ENCODE measurements around the gene HNRNPAB.

The HNRNPAB gene

DNA sequence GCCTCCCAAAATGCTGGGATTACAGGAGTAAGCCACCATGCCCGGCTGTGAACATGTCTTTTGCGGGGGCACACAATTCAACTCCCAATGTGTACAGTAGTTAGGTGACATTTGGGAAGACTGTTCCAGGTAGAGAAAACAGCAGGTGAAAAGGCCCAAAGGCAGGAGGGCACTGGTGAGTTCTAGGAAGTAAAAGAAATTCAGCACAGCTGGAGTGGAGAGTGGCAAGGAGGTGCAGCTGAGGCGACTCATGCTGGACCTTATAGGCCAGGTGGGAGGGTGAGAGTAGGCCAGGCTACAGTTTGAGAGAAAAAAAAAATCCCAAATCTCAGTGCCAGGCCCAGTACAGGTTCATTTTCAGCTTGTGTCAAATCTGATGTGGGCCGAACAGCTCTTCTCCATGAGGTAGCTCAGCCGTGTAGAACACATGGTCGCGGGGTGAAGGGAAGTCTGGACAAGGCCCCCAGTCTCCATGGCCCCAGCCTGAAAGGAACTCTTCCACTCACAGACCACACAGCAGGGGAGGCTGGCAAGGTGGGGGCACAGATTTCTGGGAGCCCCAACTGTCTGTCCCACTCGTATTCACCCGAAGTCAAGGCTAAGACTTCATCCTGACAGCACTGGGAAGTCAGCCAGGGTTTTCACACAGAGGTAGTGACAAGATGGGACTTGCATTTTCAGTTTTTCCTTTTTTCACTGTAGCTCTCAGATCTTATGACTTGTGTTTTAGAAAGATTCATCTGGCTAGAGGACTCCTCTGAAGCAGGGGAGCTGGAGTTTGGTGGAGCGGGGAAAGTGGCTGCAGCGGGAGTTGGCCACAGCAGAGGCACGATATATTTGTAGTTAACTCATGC, 4.5 kb upstream of the HNRNPAB start:
- H3K4me3 ChIP-seq (ENCODE audit: low read depth, low read length), result no peak overlapping the region
- no peak for TF ChIP-seq CTCF (IDR thresholded peaks at IDR 0.05; ENCODE audit: insufficient read depth, low read length, missing control alignments)
- POLR2A ChIA-PET, result no interaction called here
- DNase-seq (ENCODE audit: low read depth, low spot score), result no peak
- CTCF ChIA-PET, result no interaction called here

- CTCF ChIA-PET, result interaction anchor here (0.8 kb wide), 1 partner anchor 125 kb away, joined by 3 read pairs; no protein-coding TSS in a partner anchor
- POLR2A ChIA-PET, result no interaction called here
- DNase-seq (ENCODE audit: low read depth, low spot score), result no peak
- no peak overlapping the region for H3K4me3 ChIP-seq (ENCODE audit: low read depth, low read length)
- TF ChIP-seq CTCF (IDR thresholded peaks at IDR 0.05; ENCODE audit: insufficient read depth, low read length, missing control alignments), result no peak
Observed at GRCh38 chr5:178201221-178201926, 3.0 kb upstream of the HNRNPAB start.

- H3K4me3 ChIP-seq (ENCODE audit: low read depth, low read length), result no peak overlapping the region
- POLR2A ChIA-PET, result no interaction called here
- no peak for TF ChIP-seq CTCF (IDR thresholded peaks at IDR 0.05; ENCODE audit: insufficient read depth, low read length, missing control alignments)
- CTCF ChIA-PET, result interaction anchor here (0.8 kb wide), 1 partner anchor 125 kb away, joined by 3 read pairs; no protein-coding TSS in a partner anchor
- no peak for DNase-seq (ENCODE audit: low read depth, low spot score)
Observed at GRCh38 chr5:178201927-178202235, 2.5 kb upstream of the HNRNPAB start.

- no peak overlapping the region for H3K4me3 ChIP-seq (ENCODE audit: low read depth, low read length)
- CTCF ChIA-PET, result no interaction called here
- TF ChIP-seq CTCF (IDR thresholded peaks at IDR 0.05; ENCODE audit: insufficient read depth, low read length, missing control alignments), result no peak
- DNase-seq (ENCODE audit: low read depth, low spot score), result no peak
- POLR2A ChIA-PET, result no interaction called here
Observed at GRCh38 chr5:178202541-178202940, 1.8 kb upstream of the HNRNPAB start.

DNA sequence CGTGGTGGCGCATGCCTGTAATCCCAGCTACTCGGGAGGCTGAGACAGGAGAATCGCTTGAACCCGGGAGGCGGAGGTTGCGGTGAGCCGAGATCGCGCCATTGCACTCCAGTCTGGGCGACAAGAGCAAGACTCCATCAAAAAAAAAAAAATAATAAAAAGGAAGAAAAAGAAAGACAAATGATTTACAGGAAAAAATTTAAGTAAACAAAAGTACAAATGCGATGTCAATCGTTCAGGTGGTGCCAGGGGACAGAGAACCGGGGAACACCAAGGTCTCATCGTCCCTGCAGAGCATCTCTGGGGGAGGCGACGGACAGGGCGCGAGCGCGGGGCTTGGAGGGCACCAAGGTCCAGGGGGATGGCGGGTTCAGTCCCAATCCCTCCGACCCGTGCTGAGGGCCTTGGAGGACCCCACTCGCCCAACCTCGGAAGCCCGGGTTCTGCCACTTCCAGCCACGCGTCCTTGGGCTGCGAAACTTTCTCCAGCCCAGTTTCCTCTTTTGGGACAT, 607 bp upstream of the HNRNPAB start:
- no peak for TF ChIP-seq CTCF (IDR thresholded peaks at IDR 0.05; ENCODE audit: insufficient read depth, low read length, missing control alignments)
- no peak for DNase-seq (ENCODE audit: low read depth, low spot score)
- CTCF ChIA-PET, result no interaction called here
- peak overlapping the region; percentile 93 for H3K4me3 ChIP-seq (ENCODE audit: low read depth, low read length)
- POLR2A ChIA-PET, result interaction anchor here (0.5 to 1.5 kb wide), 13 partner anchors 8 to 477 kb away, joined by 3 to 30 read pairs (median 3); partner anchors contain the start of genes NHP2 and PHYKPL

Measured in AG04449 (cell line).